Measurements from ENCODE around the gene MAD1L1. TPM values are rescaled to one million over a fixed set of nuclear protein-coding genes. Genes with fewer than 3 reads are reported as not detected.

The MAD1L1 gene
- total RNA-seq, 1 donor from 2014 or later: 57.4 TPM

GRCh38 chr7:2115760-2116447 is 116.8 kb downstream of the MAD1L1 start:
- DNase-seq (ENCODE audit: low read depth) (peak; percentile 86), FAIRE-seq (peak; percentile 85)
- no peaks in the 10 kb centered on the region for H3K27me3 ChIP-seq (ENCODE audit: control insufficient read depth, insufficient read depth, low read length)
- TF ChIP-seq CTCF (IDR thresholded peaks at IDR 0.05; ENCODE audit: insufficient read depth, low read length, severe bottlenecking): no peak
- H3K4me3 ChIP-seq (ENCODE audit: low read depth, low read length): no peak overlapping the region
- H3K36me3 ChIP-seq (ENCODE audit: control insufficient read depth, insufficient read depth, low read length): no peaks in the 10 kb centered on the region

- DNase-seq (ENCODE audit: low read depth): no peak
- Histone ChIP-seq H3K4me3 (ENCODE audit: low read depth, low read length) (no peak overlapping the region), H3K36me3 (ENCODE audit: control insufficient read depth, insufficient read depth, low read length) (no peaks in the 10 kb centered on the region), H3K27me3 (ENCODE audit: control insufficient read depth, insufficient read depth, low read length) (no peaks in the 10 kb centered on the region)
- no peak for TF ChIP-seq CTCF (IDR thresholded peaks at IDR 0.05; ENCODE audit: insufficient read depth, low read length, severe bottlenecking)
- FAIRE-seq: no peak
Observed at GRCh38 chr7:2114926-2115759, 117.6 kb downstream of the MAD1L1 start.

DNA sequence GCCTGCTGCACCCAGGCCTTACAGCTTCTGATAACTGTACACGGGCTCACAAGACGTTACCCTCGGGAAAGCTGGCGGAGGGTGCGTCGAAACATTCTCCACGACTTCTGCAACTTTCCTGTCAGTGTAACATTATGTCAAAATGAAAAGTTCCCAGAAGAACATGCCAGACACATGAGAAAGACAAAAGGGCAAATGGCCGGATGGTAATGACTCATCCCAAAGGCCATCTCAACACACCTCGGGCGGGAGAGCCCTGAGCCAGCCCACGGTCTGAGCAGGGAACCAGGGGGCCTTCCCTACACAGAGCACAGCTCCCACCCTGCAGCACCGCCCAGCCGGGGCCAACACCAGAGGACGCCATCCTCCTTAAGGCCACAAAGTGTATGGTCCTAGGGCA is 118.7 kb downstream of the MAD1L1 start:
- DNase-seq (ENCODE audit: low read depth) (peak; percentile 28), FAIRE-seq (no peak)
- Histone ChIP-seq H3K4me3 (ENCODE audit: low read depth, low read length) (no peak overlapping the region), H3K36me3 (ENCODE audit: control insufficient read depth, insufficient read depth, low read length) (no peaks in the 10 kb centered on the region), H3K27me3 (ENCODE audit: control insufficient read depth, insufficient read depth, low read length) (no peaks in the 10 kb centered on the region)
- no peak for TF ChIP-seq CTCF (IDR thresholded peaks at IDR 0.05; ENCODE audit: insufficient read depth, low read length, severe bottlenecking)

DNA sequence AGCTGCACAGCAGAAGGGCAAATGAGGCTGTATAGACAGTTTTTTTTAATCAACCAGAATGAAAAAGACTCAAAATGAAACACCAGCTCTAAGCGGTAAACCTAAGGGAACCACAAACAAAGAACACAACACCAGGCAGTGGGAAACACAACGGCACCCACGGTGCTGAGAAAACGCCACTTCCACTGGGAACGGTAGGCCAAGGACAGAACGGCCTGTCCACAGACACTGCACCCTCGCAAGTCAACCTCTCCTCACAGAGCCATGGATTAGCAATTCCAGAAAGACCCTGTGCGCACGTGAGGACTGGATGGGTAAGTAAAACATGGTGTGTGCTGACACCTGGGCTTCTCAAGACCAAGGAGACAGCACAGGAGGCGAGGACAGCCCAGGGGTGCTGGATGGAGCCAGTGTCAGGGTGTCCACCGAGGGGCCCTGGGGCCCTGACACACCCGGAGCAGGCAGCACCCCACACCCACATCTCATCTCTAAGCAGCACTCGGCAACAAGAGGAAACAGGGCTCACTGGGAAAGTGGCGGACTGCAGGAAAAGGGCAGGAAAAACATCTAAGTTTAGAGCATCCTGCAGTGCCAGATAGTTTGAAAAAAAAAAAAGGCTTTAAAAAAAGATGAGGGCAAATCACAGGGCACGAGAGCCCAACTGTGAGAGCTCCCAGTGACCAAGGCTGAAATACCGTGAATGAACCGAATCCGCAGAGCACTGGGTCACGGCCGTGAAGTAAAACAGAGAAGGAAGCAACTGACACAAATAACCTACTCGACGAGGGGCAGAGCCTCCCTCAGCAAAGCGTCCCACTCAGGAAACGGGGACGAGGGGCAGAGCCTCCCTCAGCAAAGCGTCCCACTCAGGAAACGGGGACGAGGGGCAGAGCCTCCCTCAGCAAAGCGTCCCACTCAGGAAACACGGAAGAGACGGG is 120.2 kb downstream of the MAD1L1 start:
- H3K36me3 ChIP-seq (ENCODE audit: control insufficient read depth, insufficient read depth, low read length): no peaks in the 10 kb centered on the region
- H3K4me3 ChIP-seq (ENCODE audit: low read depth, low read length): no peak overlapping the region
- no peaks in the 10 kb centered on the region for H3K27me3 ChIP-seq (ENCODE audit: control insufficient read depth, insufficient read depth, low read length)
- FAIRE-seq: peak; percentile 23
- no peak for TF ChIP-seq CTCF (IDR thresholded peaks at IDR 0.05; ENCODE audit: insufficient read depth, low read length, severe bottlenecking)
- no peak for DNase-seq (ENCODE audit: low read depth)

GRCh38 chr7:2111568-2111967 is 121.2 kb downstream of the MAD1L1 start:
- H3K4me3 ChIP-seq (ENCODE audit: low read depth, low read length): no peak overlapping the region
- FAIRE-seq: no peak
- no peaks in the 10 kb centered on the region for H3K27me3 ChIP-seq (ENCODE audit: control insufficient read depth, insufficient read depth, low read length)
- TF ChIP-seq CTCF (IDR thresholded peaks at IDR 0.05; ENCODE audit: insufficient read depth, low read length, severe bottlenecking): no peak
- no peak for DNase-seq (ENCODE audit: low read depth)
- H3K36me3 ChIP-seq (ENCODE audit: control insufficient read depth, insufficient read depth, low read length): no peaks in the 10 kb centered on the region

Measured in bronchial epithelial cell (primary cell).